Gastroesophageal sphincter (tissue), 4 donors: ENCODE data around the gene ENG. TPM values are rescaled to one million over a fixed set of nuclear protein-coding genes. Genes with fewer than 3 reads are reported as not detected.

Experiments
- ATAC-seq: fragments of 150-250 bp; one replicate; pipeline ENCODE4 v1.9.1; 2016; ENCODE audit warnings: mild to moderate bottlenecking, moderate library complexity
- H3K27ac ChIP-seq, 4 donors: fragments of 200-600 bp; sonication (generic) in 3 of 4; 1 replicate in 3 of 4; 2 replicates in 1 of 4; pipeline ENCODE4 v1.5.1; 2016 to 2019
- H3K27me3 ChIP-seq: fragments of 200-600 bp; sonication (generic); one replicate; pipeline ENCODE4 v1.5.1; 2019
- H3K36me3 ChIP-seq, 2 donors: fragments of 200-600 bp; sonication (generic); one replicate each; pipeline ENCODE4 v1.5.1; 2019; ENCODE audit warnings: control low read depth in 1 of 2
- H3K4me1 ChIP-seq, 3 donors: fragments of 200-600 bp; sonication (generic); 1 replicate in 2 of 3; 2 replicates in 1 of 3; pipeline ENCODE4 v1.5.1; 2016 to 2019; ENCODE audit warnings: control low read depth in 2 of 3
- H3K4me3 ChIP-seq, 2 donors: fragments of 200-600 bp; sonication (generic); one replicate each; pipeline ENCODE4 v1.5.1; 2019; ENCODE audit warnings: mild to moderate bottlenecking in 1 of 2, moderate library complexity in 1 of 2
- H3K9me3 ChIP-seq, 3 donors: fragments of 200-600 bp; sonication (generic); one replicate each; pipeline ENCODE4 v1.5.1; 2017 to 2019; ENCODE audit warnings: control low read depth in 2 of 3
- EP300 ChIP-seq: sonication (generic); formaldehyde crosslinking; IDR thresholded peaks from one replicate; pipeline ENCODE4 v1.6.1; 2017; ENCODE audit warnings: antibody characterized with exemption, mild to moderate bottlenecking
- POLR2A ChIP-seq, 2 donors: fragments of 450-650 bp; IDR thresholded peaks; one replicate each; pipeline ENCODE4 v1.6.1; 2017; ENCODE audit warnings: antibody characterized with exemption in 2 of 2, mild to moderate bottlenecking in 2 of 2, moderate library complexity in 1 of 2
- POLR2AphosphoS5 ChIP-seq: sonication (generic); formaldehyde crosslinking; IDR thresholded peaks from one replicate; pipeline ENCODE4 v1.6.1; 2017; ENCODE audit warnings: antibody characterized with exemption
- WGBS, 2 donors: methylation state at CpG; one replicate each; pipeline ENCODE4 v1.1.5; 2018; ENCODE audit warnings: low coverage in 1 of 2; 5-methylcytosine and 5-hydroxymethylcytosine counted together
- total RNA-seq, 4 donors: library from RNA; depleted of rRNA; stranded (reverse); fragments of >200 nt; gene quantifications; one replicate each; pipeline ENCODE4 v1.1.0, GENCODE V29; 2016
- TF ChIP-seq, protein P1 (sequence below), 4 experiments: fragments of 200-600 bp in 2 of 4; fragments of 450-650 bp in 2 of 4; sonication (generic) in 1 of 4; IDR thresholded peaks; one replicate each; pipeline ENCODE4 v1.5.1; 2017 to 2019; ENCODE audit warnings: antibody characterized with exemption in 4 of 4, mild to moderate bottlenecking in 2 of 4, moderate library complexity in 2 of 4

The ENG gene
- total RNA-seq, 4 donors from 2014 or later: 21.3 to 76.5 (median 48.0) TPM

DNA sequence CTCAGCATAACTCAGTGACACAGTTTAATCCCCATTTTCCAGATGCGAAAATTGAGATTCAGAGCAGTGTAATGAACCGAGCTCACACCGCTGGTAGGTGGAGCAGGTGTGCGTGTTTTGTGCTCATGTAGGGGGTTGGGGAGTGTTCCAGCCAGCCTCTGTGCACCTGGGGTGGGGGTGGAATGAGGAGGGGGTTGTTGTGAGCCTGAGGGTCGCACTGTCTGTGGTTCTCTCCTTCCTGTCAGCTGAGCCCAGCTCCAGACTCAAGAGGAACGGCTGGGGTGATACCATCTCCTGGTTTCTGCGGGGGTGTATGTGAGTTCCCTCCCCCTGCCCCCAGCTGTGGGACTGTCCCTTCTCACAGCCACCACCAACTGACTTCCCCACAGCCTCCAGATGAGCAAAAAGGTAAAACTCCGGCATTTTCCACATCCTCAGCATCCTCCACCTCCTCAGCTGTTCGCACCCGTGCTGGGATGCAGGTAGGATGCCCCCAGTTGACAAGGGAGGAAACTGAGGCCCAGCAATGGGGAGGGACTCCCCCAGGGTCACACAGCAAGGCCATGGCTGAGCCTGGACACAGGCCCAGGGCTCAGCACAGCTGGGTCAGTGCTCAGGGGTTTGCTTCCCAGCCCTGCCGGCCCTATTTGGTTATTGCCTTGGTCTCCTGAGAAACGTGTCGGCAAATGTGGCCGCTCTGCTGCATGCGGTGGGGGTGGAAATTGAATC lies 78.1 kb downstream of the ENG start:
- 70% methylated on average over 8 of the region's 15 CpGs; no CpG with 5 or more reads in 1 of the 2 donors for WGBS, 2 donors

DNA sequence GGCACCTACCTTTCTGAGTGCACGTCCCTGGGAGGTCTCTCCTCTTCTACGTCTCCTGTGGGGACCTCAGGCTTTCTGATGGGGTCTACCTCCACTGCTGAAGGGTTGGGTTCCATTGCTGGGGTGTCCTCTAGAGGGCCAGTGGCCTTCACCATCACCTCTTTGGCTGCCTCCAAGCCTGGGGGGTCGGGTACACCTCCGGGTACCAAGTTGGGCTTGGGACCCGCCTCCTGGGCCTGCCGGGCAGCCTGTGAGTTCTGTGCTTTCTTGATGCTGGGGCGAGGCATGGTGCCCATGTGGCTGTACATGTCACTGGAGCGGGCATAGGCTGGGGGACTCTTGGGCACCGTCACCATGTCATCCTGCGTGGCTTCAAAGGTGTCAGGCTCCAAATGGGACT lies 80.5 kb downstream of the ENG start:
- Histone ChIP-seq H3K36me3 (no peaks in the 10 kb centered on the region), H3K27ac (no peak overlapping the region), H3K4me3 (no peak overlapping the region), H3K27me3 (no peaks in the 10 kb centered on the region), H3K4me1 (peaks cover 0 to 31% (median 5%) of the 10 kb centered on the region in 3 donors), H3K9me3 (no peaks in the 10 kb centered on the region)
- WGBS, 2 donors: 80 to 82% methylated on average over 1 to 2 of the region's 10 CpGs
- ATAC-seq: no peak
- TF ChIP-seq, protein P1, sequence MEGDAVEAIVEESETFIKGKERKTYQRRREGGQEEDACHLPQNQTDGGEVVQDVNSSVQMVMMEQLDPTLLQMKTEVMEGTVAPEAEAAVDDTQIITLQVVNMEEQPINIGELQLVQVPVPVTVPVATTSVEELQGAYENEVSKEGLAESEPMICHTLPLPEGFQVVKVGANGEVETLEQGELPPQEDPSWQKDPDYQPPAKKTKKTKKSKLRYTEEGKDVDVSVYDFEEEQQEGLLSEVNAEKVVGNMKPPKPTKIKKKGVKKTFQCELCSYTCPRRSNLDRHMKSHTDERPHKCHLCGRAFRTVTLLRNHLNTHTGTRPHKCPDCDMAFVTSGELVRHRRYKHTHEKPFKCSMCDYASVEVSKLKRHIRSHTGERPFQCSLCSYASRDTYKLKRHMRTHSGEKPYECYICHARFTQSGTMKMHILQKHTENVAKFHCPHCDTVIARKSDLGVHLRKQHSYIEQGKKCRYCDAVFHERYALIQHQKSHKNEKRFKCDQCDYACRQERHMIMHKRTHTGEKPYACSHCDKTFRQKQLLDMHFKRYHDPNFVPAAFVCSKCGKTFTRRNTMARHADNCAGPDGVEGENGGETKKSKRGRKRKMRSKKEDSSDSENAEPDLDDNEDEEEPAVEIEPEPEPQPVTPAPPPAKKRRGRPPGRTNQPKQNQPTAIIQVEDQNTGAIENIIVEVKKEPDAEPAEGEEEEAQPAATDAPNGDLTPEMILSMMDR (IDR thresholded peaks at IDR 0.05): no peak
- TF ChIP-seq EP300 (no peak), POLR2A (IDR thresholded peaks at IDR 0.05) (no peak), POLR2AphosphoS5 (no peak)

More for the DNA sequence above, 78.1 kb downstream of the ENG start:
- Histone ChIP-seq H3K36me3 (no peaks in the 10 kb centered on the region), H3K9me3 (no peaks in the 10 kb centered on the region), H3K27ac (peak overlapping the region in 1 of 4 donors; percentile 6), H3K4me3 (peak overlapping the region in 1 of 2 donors; percentile 23), H3K27me3 (no peaks in the 10 kb centered on the region), H3K4me1 (peaks cover 0 to 17% (median 5%) of the 10 kb centered on the region in 3 donors)
- TF ChIP-seq POLR2A (IDR thresholded peaks at IDR 0.05): no peak
- TF ChIP-seq POLR2AphosphoS5: no peak
- TF ChIP-seq, protein P1 (IDR thresholded peaks at IDR 0.05): no peak
- no peak for TF ChIP-seq EP300
- no peak for ATAC-seq

DNA sequence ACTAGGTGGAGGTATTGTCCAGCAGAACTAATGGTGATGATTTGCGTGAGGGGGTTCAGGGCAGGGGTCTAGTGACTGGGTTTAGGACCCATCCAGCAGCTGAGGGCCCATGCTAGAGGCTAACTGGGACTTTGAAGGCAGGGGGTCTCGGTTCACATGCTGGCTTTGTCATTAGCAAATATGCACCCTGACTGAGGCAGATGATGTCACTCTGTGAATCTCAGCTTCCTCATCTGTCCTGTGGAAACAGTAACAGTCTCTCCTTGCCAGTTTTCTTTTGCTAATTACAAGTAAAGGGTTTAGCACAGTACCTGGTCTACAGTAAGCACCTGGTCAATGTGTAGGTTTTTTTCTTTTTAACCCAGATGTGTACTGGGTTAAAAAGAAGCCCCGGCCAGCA lies 81.2 kb downstream of the ENG start:
- WGBS, 2 donors: 100% methylated on average over 1 of the region's 3 CpGs; no CpG with 5 or more reads in 1 of the 2 donors
- no peak for ATAC-seq

DNA sequence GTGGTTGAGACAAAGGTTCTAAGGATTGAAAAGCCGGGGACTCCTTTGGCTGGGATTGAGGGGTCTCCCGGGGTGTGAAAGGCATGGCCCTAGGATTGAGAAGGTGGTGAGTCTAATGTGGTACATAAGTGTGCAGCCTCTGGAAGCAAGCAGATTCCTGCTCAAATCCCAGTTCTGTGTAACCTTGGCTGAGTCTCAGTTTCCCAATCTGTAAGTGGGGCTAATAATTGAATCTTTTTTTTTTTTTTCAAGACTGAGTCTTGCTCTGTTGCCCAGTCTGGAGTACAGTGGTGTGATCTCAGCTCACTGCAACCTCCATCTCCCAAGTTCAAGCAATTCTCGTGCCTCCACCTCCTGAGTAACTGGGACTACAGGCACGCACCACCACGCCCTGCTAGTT lies 81.9 kb downstream of the ENG start:
- 83 to 97% methylated on average over 2 to 5 of the region's 5 CpGs for WGBS, 2 donors

More for the DNA sequence above, 81.2 kb downstream of the ENG start:
- Histone ChIP-seq H3K4me1 (peaks cover 0 to 26% (median 0%) of the 10 kb centered on the region in 3 donors), H3K27ac (no peak overlapping the region), H3K4me3 (no peak overlapping the region), H3K27me3 (no peaks in the 10 kb centered on the region), H3K9me3 (no peaks in the 10 kb centered on the region), H3K36me3 (no peaks in the 10 kb centered on the region)
- no peak for TF ChIP-seq POLR2A (IDR thresholded peaks at IDR 0.05)

DNA sequence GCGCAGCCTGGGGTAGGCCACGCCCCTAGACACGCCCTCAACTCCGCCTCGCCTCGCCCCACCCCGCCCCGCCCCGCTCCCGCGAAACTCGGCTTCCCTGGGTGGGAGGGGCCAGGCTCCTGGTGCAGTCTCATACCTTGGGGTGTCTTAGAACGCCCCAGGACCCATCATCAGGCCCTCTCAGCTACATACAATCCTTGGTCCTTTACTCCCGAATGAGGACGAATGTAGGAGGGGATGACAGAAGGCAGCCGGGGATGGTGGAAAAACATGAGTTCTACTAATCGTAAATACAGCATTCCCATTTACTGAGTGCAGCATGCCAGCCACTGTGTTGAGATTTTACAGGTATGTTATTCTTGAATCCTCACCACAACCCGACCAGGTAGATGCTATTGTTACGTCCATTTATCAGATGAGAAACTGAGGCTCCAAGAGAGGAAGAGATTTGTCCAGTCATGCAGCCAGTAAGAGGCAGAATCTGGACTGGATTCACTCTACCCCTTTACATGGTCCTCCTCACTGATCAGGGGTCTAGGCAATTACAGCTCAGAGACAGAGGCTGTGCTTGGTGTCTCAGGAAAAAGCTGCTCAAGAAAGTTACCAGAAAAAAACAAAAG lies 82.8 kb downstream of the ENG start:
- Histone ChIP-seq H3K27ac (peak overlapping the region in 3 of 4 donors; percentile 58 to 73 (median 71)), H3K9me3 (no peaks in the 10 kb centered on the region), H3K27me3 (peaks cover 10% of the 10 kb centered on the region), H3K36me3 (no peaks in the 10 kb centered on the region), H3K4me1 (peaks cover 0 to 38% (median 0%) of the 10 kb centered on the region in 3 donors), H3K4me3 (peak overlapping the region in 1 of 2 donors; percentile 55)
- ATAC-seq: no peak
- TF ChIP-seq, protein P1 (IDR thresholded peaks at IDR 0.05): no peak
- TF ChIP-seq POLR2A (IDR thresholded peaks at IDR 0.05) (no peak), POLR2AphosphoS5 (no peak), EP300 (no peak)
- WGBS, 2 donors: 8 to 16% methylated on average over 3 to 4 of the region's 19 CpGs

More for the DNA sequence above, 81.9 kb downstream of the ENG start:
- no peak overlapping the region for H3K27ac ChIP-seq
- no peaks in the 10 kb centered on the region for H3K36me3 ChIP-seq
- H3K9me3 ChIP-seq: no peaks in the 10 kb centered on the region
- ATAC-seq: no peak
- H3K4me1 ChIP-seq: peaks cover 0 to 29% (median 0%) of the 10 kb centered on the region in 3 donors
- H3K27me3 ChIP-seq: peaks cover 5% of the 10 kb centered on the region
- TF ChIP-seq, protein P1 (IDR thresholded peaks at IDR 0.05): no peak
- no peak for TF ChIP-seq POLR2A (IDR thresholded peaks at IDR 0.05)
- TF ChIP-seq POLR2AphosphoS5: no peak
- TF ChIP-seq EP300: no peak
- H3K4me3 ChIP-seq: no peak overlapping the region
